IMR-90 (cell line): ENCODE data around the gene FOXO6. TPM values are rescaled to one million over a fixed set of nuclear protein-coding genes. Genes with fewer than 3 reads are reported as not detected.

Source experiments
- ATAC-seq: fragments of 200-7000 bp; cut with Tn5 transposase; 2 replicates; pipeline ENCODE4 v1.9.1; 2020; ENCODE audit warnings: low read depth, mild to moderate bottlenecking, moderate library complexity
- BruUV-seq: library from RNA; stranded (reverse); fragments of 400-500 nt; replicated peaks from 2 replicates; lab custom pipeline; 2021; lab: Mats Ljungman, UMichigan
- CTCF ChIA-PET: fragments of 300-600 bp; formaldehyde crosslinking; extraction: SDS; loops from one replicate; lab custom pipeline; 2021; ENCODE audit warnings: antibody characterized with exemption; lab: Yijun Ruan, JAX
- POLR2A ChIA-PET: fragments of 300-600 bp; sonication (Branson Sonifier 250); formaldehyde crosslinking; loops from one replicate; lab custom pipeline; 2022; ENCODE audit warnings: antibody characterized with exemption; ENCODE audit not compliant: unreplicated experiment; lab: Charles Lee
- DNase-seq: peaks from one replicate; pipeline ENCODE4 v3.0.0; 2013
- H2AFZ ChIP-seq: replicated peaks from 2 replicates; pipeline ENCODE3; 2013; ENCODE audit warnings: low read length, mild to moderate bottlenecking; ENCODE audit not compliant: poor library complexity
- H2AK5ac ChIP-seq: 2 replicates; pipeline ENCODE4 v1.6.1; 2013; ENCODE audit warnings: low read depth, low read length, inconsistent platforms
- H2AK9ac ChIP-seq: replicated peaks from 2 replicates; pipeline ENCODE3; 2013; ENCODE audit warnings: mild to moderate bottlenecking, low read depth, low read length, moderate library complexity; ENCODE audit not compliant: poor library complexity
- H2BK120ac ChIP-seq: 2 replicates; pipeline ENCODE4 v1.6.1; 2013; ENCODE audit warnings: low read depth, low read length, inconsistent platforms
- H2BK15ac ChIP-seq: 3 replicates; pipeline ENCODE4 v1.6.1; 2013; ENCODE audit warnings: low read depth, low read length, inconsistent platforms
- H2BK20ac ChIP-seq: 2 replicates; pipeline ENCODE4 v1.6.1; 2013; ENCODE audit warnings: low read depth, mild to moderate bottlenecking, inconsistent platforms, low read length, moderate library complexity
- H2BK5ac ChIP-seq: 2 replicates; pipeline ENCODE4 v1.6.1; 2013; ENCODE audit warnings: mild to moderate bottlenecking, low read depth, low read length, inconsistent platforms; ENCODE audit not compliant: poor library complexity, severe bottlenecking
- H3K14ac ChIP-seq: replicated peaks from 2 replicates; pipeline ENCODE4 v1.6.1; 2013; ENCODE audit warnings: low read depth, low read length, inconsistent platforms
- H3K18ac ChIP-seq: 2 replicates; pipeline ENCODE4 v1.6.1; 2013; ENCODE audit warnings: low read depth, low read length, control low read depth
- H3K23ac ChIP-seq: 2 replicates; pipeline ENCODE4 v1.6.1; 2013; ENCODE audit warnings: low read depth, low read length, inconsistent platforms
- H3K27ac ChIP-seq: 2 replicates; pipeline ENCODE4 v1.5.1; 2013; ENCODE audit warnings: mild to moderate bottlenecking, control low read depth, low read length; ENCODE audit not compliant: insufficient read depth
- H3K27me3 ChIP-seq: 2 replicates; pipeline ENCODE4 v1.6.1; 2013; ENCODE audit warnings: low read length; ENCODE audit not compliant: control insufficient read depth, insufficient read depth
- H3K36me3 ChIP-seq: 2 replicates; pipeline ENCODE4 v1.6.1; 2013; ENCODE audit warnings: low read length, mixed read lengths; ENCODE audit not compliant: control insufficient read depth, insufficient read depth
- H3K4ac ChIP-seq: 2 replicates; pipeline ENCODE4 v1.6.1; 2013; ENCODE audit warnings: low read depth, low read length, inconsistent platforms
- H3K4me1 ChIP-seq: 2 replicates; pipeline ENCODE4 v1.6.1; 2013; ENCODE audit warnings: low read length, mixed read lengths; ENCODE audit not compliant: control insufficient read depth, insufficient read depth
- H3K4me2 ChIP-seq: 2 replicates; pipeline ENCODE4 v1.6.1; 2013; ENCODE audit warnings: low read depth, mild to moderate bottlenecking, control low read depth, low read length, moderate library complexity
- H3K4me3 ChIP-seq: 2 replicates; pipeline ENCODE4 v1.5.1; 2013; ENCODE audit warnings: low read depth, mild to moderate bottlenecking, control low read depth, low read length, moderate library complexity; ENCODE audit not compliant: insufficient read depth
- H3K56ac ChIP-seq: 2 replicates; pipeline ENCODE4 v1.6.1; 2013; ENCODE audit warnings: low read length, inconsistent platforms; ENCODE audit not compliant: insufficient read depth; ENCODE audit errors: extremely low read depth
- H3K79me1 ChIP-seq, 2 experiments: 2 replicates each; pipeline ENCODE4 v1.6.1; 2013; ENCODE audit warnings: low read length in 2 of 2, inconsistent platforms in 1 of 2, low read depth in 1 of 2
- H3K9ac ChIP-seq: 2 replicates; pipeline ENCODE4 v1.6.1; 2013; ENCODE audit warnings: low read depth, low read length, control low read depth
- H3K9me1 ChIP-seq: 2 replicates; pipeline ENCODE4 v1.6.1; 2013; ENCODE audit warnings: low read length, inconsistent platforms; ENCODE audit not compliant: insufficient read depth
- H3K9me3 ChIP-seq: 2 replicates; pipeline ENCODE4 v1.6.1; 2013; ENCODE audit warnings: low read length; ENCODE audit not compliant: control insufficient read depth, insufficient read depth
- H4K20me1 ChIP-seq: 2 replicates; pipeline ENCODE4 v1.6.1; 2013; ENCODE audit warnings: low read length, inconsistent platforms; ENCODE audit not compliant: insufficient read depth
- H4K5ac ChIP-seq: 2 replicates; pipeline ENCODE4 v1.6.1; 2013; ENCODE audit warnings: mild to moderate bottlenecking, low read depth, low read length, control low read depth
- H4K8ac ChIP-seq, 2 experiments: 2 replicates each; pipeline ENCODE4 v1.6.1; 2013; ENCODE audit warnings: low read depth in 2 of 2, low read length in 2 of 2, control low read depth in 1 of 2, inconsistent platforms in 1 of 2
- H4K91ac ChIP-seq: 2 replicates; pipeline ENCODE4 v1.6.1; 2013; ENCODE audit warnings: low read depth, low read length, inconsistent platforms; ENCODE audit not compliant: insufficient read depth
- CHD1 ChIP-seq: IDR thresholded peaks from 2 replicates; pipeline ENCODE4 v1.6.1; 2012; ENCODE audit warnings: low read depth, low read length, improper control_type of control experiment
- RFX5 ChIP-seq: IDR thresholded peaks from 2 replicates; pipeline ENCODE4 v1.8.0; 2012; ENCODE audit warnings: low read depth, mild to moderate bottlenecking, low read length, moderate library complexity
- USF2 ChIP-seq: fragments of 150-350 bp; IDR thresholded peaks from 2 replicates; pipeline ENCODE4 v1.6.1; 2017; ENCODE audit warnings: mild to moderate bottlenecking, antibody characterized with exemption, low read length, low read depth
- WGBS, 2 experiments: methylation state at CpG; one replicate each; pipeline versions ENCODE4 v1.1.5 to v1.1.7; 2013; ENCODE audit warnings: missing lambda C conversion rate in 2 of 2; ENCODE audit not compliant: insufficient read length in 1 of 2; ENCODE audit errors: extremely low coverage in 2 of 2; 5-methylcytosine and 5-hydroxymethylcytosine counted together
- dilution Hi-C: fragments of 300-500 bp; cut with HindIII; formaldehyde crosslinking; loops from one replicate; pipeline ENCODE4 v1.14.3; 2018; ENCODE audit warnings: low sequenced_read_pairs; ENCODE audit not compliant: unreplicated experiment
- in situ Hi-C: fragments of 300-500 bp; cut with MboI; formaldehyde crosslinking; loops from 3 replicates; pipeline ENCODE4 v1.14.3; 2019; ENCODE audit warnings: low sequenced_read_pairs, inconsistent platforms, mixed read lengths
- intact Hi-C: fragments of 100-400 bp; cut with micrococcal nuclease; formaldehyde crosslinking; loops from 2 replicates; pipeline ENCODE4 v1.10.0; 2022
- polyA plus RNA-seq, 3 experiments: library from polyadenylated mRNA; depleted of rRNA; stranded (reverse); fragments of >200 nt; gene quantifications; 2 replicates each; pipeline ENCODE4 v1.2.3, GENCODE V29; 2012; ENCODE audit warnings: low replicate concordance in 1 of 3
- total RNA-seq: library from RNA; depleted of rRNA; stranded (reverse); fragments of >200 nt; gene quantifications from 2 replicates; pipeline ENCODE4 v1.2.3, GENCODE V29; 2012

FOXO6 gene
- total and polyA plus RNA-seq, 2 of the 4 experiments (the other 2 are of a cell fraction): not detected

GRCh38 chr1:41349361-41350054, 11.7 kb upstream of the FOXO6 start:
- H3K23ac ChIP-seq: no peak overlapping the region
- no peak overlapping the region for H3K27ac ChIP-seq
- H2AFZ ChIP-seq: no peak overlapping the region
- POLR2A ChIA-PET: no interaction called here
- no peak overlapping the region for H2AK9ac ChIP-seq
- no peak overlapping the region for H3K4ac ChIP-seq
- H3K14ac ChIP-seq: no peak overlapping the region
- no peak overlapping the region for H3K18ac ChIP-seq
- WGBS, 2 experiments: 58% methylated on average over 5 of the region's 8 CpGs; no CpG with 5 or more reads in 1 of the 2 experiments
- no TSS peak for BruUV-seq
- TF ChIP-seq RFX5 (no peak), CHD1 (no peak), USF2 (no peak)
- H2BK5ac ChIP-seq: no peak overlapping the region
- no peaks in the 10 kb centered on the region for H3K9me1 ChIP-seq
- no peak overlapping the region for H4K5ac ChIP-seq
- H3K27me3 ChIP-seq: peaks cover 25% of the 10 kb centered on the region
- no peak overlapping the region for H2BK120ac ChIP-seq
- intact Hi-C loops (no loop called here), in situ Hi-C loops (no loop called here), dilution Hi-C loops (no loop called here)
- H4K20me1 ChIP-seq: no peaks in the 10 kb centered on the region
- no peaks in the 10 kb centered on the region for H3K79me1 ChIP-seq
- no peak overlapping the region for H4K91ac ChIP-seq
- no peak overlapping the region for H3K4me2 ChIP-seq
- no peaks in the 10 kb centered on the region for H3K36me3 ChIP-seq
- DNase-seq (no peak), ATAC-seq (no peak)
- H2BK20ac ChIP-seq: no peak overlapping the region
- H4K8ac ChIP-seq: no peak overlapping the region
- H3K4me3 ChIP-seq: no peak overlapping the region
- CTCF ChIA-PET: no interaction called here
- no peaks in the 10 kb centered on the region for H3K4me1 ChIP-seq
- H2AK5ac ChIP-seq: no peak overlapping the region
- no peak overlapping the region for H3K56ac ChIP-seq
- no peak overlapping the region for H3K9ac ChIP-seq
- no peaks in the 10 kb centered on the region for H3K9me3 ChIP-seq
- no peak overlapping the region for H2BK15ac ChIP-seq
